Esophagus squamous epithelium (tissue), 4 donors: Measurements from ENCODE around the gene TESMIN.

Source experiments
- CTCF ChIP-seq, 6 experiments: fragments of 450-650 bp in 4 of 6; fragments of 200-600 bp in 2 of 6; sonication (generic) in 2 of 6; IDR thresholded peaks; one replicate each; pipeline ENCODE4 v1.5.1; 2016 to 2019; ENCODE audit warnings: antibody characterized with exemption in 6 of 6, mild to moderate bottlenecking in 4 of 6, moderate library complexity in 4 of 6
- POLR2A ChIP-seq, 4 donors: fragments of 450-650 bp; IDR thresholded peaks; one replicate each; pipeline ENCODE4 v1.6.1; 2017; ENCODE audit warnings: antibody characterized with exemption in 4 of 4, mild to moderate bottlenecking in 4 of 4, moderate library complexity in 3 of 4

GRCh38 chr11:68764746-68765145 lies 13.4 kb upstream of the TESMIN start:
- TF ChIP-seq CTCF (IDR thresholded peaks at IDR 0.05) = no peak
- no peak for TF ChIP-seq POLR2A (IDR thresholded peaks at IDR 0.05)
